Neuronal stem cell (in vitro differentiated cells): ENCODE measurements around the gene ZNF280A.

Experiments
- DNase-seq: peaks from one replicate; pipeline ENCODE4 v3.0.0-alpha.2; 2013; ENCODE audit warnings: low spot score
- H2AFZ ChIP-seq: one replicate; pipeline ENCODE4 v1.6.1; 2013; ENCODE audit warnings: mild to moderate bottlenecking, low read length, inconsistent platforms
- H2AK5ac ChIP-seq: 2 replicates; pipeline ENCODE4 v1.6.1; 2013; ENCODE audit warnings: low read depth, mild to moderate bottlenecking, inconsistent platforms, low read length, moderate library complexity, mixed read lengths
- H2BK120ac ChIP-seq: 2 replicates; pipeline ENCODE4 v1.6.1; 2013; ENCODE audit warnings: low read depth, mild to moderate bottlenecking, inconsistent platforms, low read length, moderate library complexity, mixed read lengths
- H2BK12ac ChIP-seq: one replicate; pipeline ENCODE4 v1.6.1; 2013; ENCODE audit warnings: low read length, inconsistent platforms
- H2BK15ac ChIP-seq: 2 replicates; pipeline ENCODE4 v1.6.1; 2013; ENCODE audit warnings: mild to moderate bottlenecking, low read length, inconsistent platforms, mixed read lengths
- H2BK5ac ChIP-seq: one replicate; pipeline ENCODE4 v1.6.1; 2013; ENCODE audit warnings: inconsistent platforms, mild to moderate bottlenecking, low read length, moderate library complexity
- H3K14ac ChIP-seq: one replicate; pipeline ENCODE4 v1.6.1; 2013; ENCODE audit warnings: low read length, inconsistent platforms
- H3K18ac ChIP-seq: 2 replicates; pipeline ENCODE4 v1.6.1; 2013; ENCODE audit warnings: low read length, inconsistent platforms
- H3K23ac ChIP-seq: 2 replicates; pipeline ENCODE4 v1.6.1; 2013; ENCODE audit warnings: low read depth, mild to moderate bottlenecking, mixed read lengths, low read length, inconsistent platforms; ENCODE audit not compliant: poor library complexity
- H3K27ac ChIP-seq: replicated peaks from 3 replicates; pipeline ENCODE4 v1.5.1; 2013; ENCODE audit warnings: low read length, inconsistent platforms
- H3K27me3 ChIP-seq, 3 experiments: 2 replicates each; pipeline ENCODE4 v1.6.1; 2013; ENCODE audit warnings: low read length in 3 of 3, mild to moderate bottlenecking in 2 of 3, inconsistent platforms in 1 of 3, low read depth in 1 of 3, mixed read lengths in 1 of 3, moderate library complexity in 1 of 3; ENCODE audit not compliant: control insufficient read depth in 3 of 3, insufficient read depth in 3 of 3
- H3K36me3 ChIP-seq, 2 donors: replicated peaks in 1 of 2; 2 replicates each; pipeline ENCODE4 v1.6.1; 2013; ENCODE audit warnings: low read length in 2 of 2; ENCODE audit not compliant: control insufficient read depth in 2 of 2, insufficient read depth in 2 of 2
- H3K4ac ChIP-seq: 2 replicates; pipeline ENCODE4 v1.6.1; 2013; ENCODE audit warnings: inconsistent platforms, mild to moderate bottlenecking, low read length, moderate library complexity
- H3K4me1 ChIP-seq, 2 donors: 1 replicate in 1 of 2; 2 replicates in 1 of 2; pipeline ENCODE4 v1.6.1; 2013; ENCODE audit warnings: low read length in 2 of 2, low read depth in 1 of 2; ENCODE audit not compliant: control insufficient read depth in 2 of 2, insufficient read depth in 1 of 2
- H3K4me2 ChIP-seq: one replicate; pipeline ENCODE4 v1.6.1; 2013; ENCODE audit warnings: mild to moderate bottlenecking, low read length, inconsistent platforms; ENCODE audit not compliant: insufficient read depth, poor library complexity, severe bottlenecking
- H3K4me3 ChIP-seq, 2 donors: 2 replicates each; pipeline ENCODE4 v1.5.1; 2013; ENCODE audit warnings: low read length in 2 of 2, mild to moderate bottlenecking in 2 of 2, inconsistent platforms in 1 of 2, moderate library complexity in 1 of 2
- H3K79me1 ChIP-seq: one replicate; pipeline ENCODE4 v1.6.1; 2013; ENCODE audit warnings: low read depth, mild to moderate bottlenecking, inconsistent platforms, low read length, moderate library complexity
- H3K9ac ChIP-seq: one replicate; pipeline ENCODE4 v1.6.1; 2013; ENCODE audit warnings: mild to moderate bottlenecking, low read depth, low read length, inconsistent platforms; ENCODE audit not compliant: poor library complexity
- H3K9me3 ChIP-seq, 2 donors: replicated peaks in 1 of 2; 2 replicates each; pipeline versions ENCODE3 to v1.6.1; 2013; ENCODE audit warnings: low read length in 2 of 2, mild to moderate bottlenecking in 2 of 2, inconsistent platforms in 1 of 2, low read depth in 1 of 2, mixed read lengths in 1 of 2, moderate library complexity in 1 of 2; ENCODE audit not compliant: control insufficient read depth in 2 of 2, insufficient read depth in 1 of 2
- H4K8ac ChIP-seq: one replicate; pipeline ENCODE4 v1.6.1; 2013; ENCODE audit warnings: low read depth, mild to moderate bottlenecking, inconsistent platforms, low read length, moderate library complexity
- H4K91ac ChIP-seq: one replicate; pipeline ENCODE4 v1.6.1; 2013; ENCODE audit warnings: low read length, low read depth, mild to moderate bottlenecking, inconsistent platforms; ENCODE audit not compliant: poor library complexity
- WGBS, 2 donors: extraction: QIAGEN DNeasy Blood & Tissue Kit; methylation state at CpG; one replicate each; pipeline ENCODE4 v1.1.7; 2013; ENCODE audit warnings: missing lambda C conversion rate in 2 of 2, mixed read lengths in 1 of 2; ENCODE audit not compliant: insufficient read length in 2 of 2, insufficient replicate concordance in 1 of 2; ENCODE audit errors: extremely low coverage in 2 of 2; 5-methylcytosine and 5-hydroxymethylcytosine counted together

The ZNF280A gene

DNA sequence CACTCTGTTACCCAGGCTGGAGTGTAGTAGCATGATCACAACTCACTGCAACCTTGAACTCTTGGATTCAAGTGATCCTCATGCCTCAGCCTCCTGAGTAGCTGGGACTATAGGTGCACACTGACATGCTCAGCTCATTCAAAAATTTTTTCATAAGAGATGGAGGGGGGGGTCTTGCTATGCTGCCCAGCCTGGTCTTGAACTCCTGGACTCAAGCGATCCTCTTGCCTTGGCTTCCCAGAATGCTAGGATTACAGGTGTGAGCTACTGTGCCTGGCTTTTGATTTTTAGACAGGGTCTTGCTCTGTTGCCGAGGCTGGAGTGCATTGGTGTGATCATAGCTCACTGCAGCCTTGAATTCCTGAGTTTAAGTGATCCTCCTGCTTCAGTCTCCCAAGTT is 25.0 kb upstream of the ZNF280A start:
- H2BK15ac ChIP-seq, result no peak overlapping the region
- H2BK120ac ChIP-seq, result no peak overlapping the region
- H3K27ac ChIP-seq, result no peak overlapping the region
- H3K9ac ChIP-seq, result no peak overlapping the region
- no peak overlapping the region for H2AFZ ChIP-seq
- no peak overlapping the region for H3K4me2 ChIP-seq
- H3K4ac ChIP-seq, result no peak overlapping the region
- no peak overlapping the region for H4K91ac ChIP-seq
- no CpG with 5 or more reads among the region's 2 CpGs for WGBS, 2 donors
- no peaks in the 10 kb centered on the region for H3K4me1 ChIP-seq
- no peak overlapping the region for H4K8ac ChIP-seq
- no peak overlapping the region for H3K14ac ChIP-seq
- H3K9me3 ChIP-seq, result no peaks in the 10 kb centered on the region
- H2BK12ac ChIP-seq, result no peak overlapping the region
- no peaks in the 10 kb centered on the region for H3K36me3 ChIP-seq
- DNase-seq, result no peak
- no peak overlapping the region for H2BK5ac ChIP-seq
- H3K27me3 ChIP-seq, result peaks cover 0 to 38% (median 0%) of the 10 kb centered on the region in 3 experiments
- no peak overlapping the region for H3K18ac ChIP-seq
- no peak overlapping the region for H3K23ac ChIP-seq
- no peak overlapping the region for H2AK5ac ChIP-seq
- no peaks in the 10 kb centered on the region for H3K79me1 ChIP-seq
- H3K4me3 ChIP-seq, result no peak overlapping the region

DNA sequence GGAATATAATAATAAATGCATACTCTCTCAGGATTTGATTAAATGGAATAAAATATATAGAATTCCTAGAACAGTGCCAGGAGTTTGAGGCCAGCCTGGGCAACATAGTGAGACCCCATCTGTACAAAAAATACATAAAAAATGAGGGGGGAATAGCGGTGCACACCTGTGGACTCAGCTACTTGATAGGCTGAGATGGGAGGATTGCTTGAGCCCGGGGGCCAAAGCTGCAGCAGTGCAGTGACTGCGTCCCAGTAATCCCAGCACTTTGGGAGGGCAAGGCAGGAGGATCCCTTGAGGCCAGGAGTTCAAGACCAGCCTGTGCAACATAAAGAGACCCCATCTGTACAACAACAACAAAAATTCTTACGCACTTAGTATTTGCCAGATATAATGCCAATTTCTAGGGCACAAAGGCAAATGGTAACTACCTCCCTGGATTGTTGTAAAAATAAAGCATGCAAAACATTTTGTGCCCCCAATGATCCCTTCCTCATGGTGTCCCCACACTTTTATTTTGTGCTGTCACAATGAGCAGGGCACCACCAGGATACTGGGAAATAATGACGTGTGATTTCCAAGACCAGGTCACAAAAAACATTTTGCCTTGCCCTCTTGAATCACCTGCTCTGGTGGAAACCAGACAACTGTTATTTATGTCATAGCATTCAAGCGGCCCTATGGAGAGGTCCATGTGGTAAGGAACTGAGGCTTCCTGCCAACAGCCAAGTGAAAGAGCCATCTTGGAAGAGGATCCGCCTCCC is 18.3 kb upstream of the ZNF280A start:
- Histone ChIP-seq H3K18ac (no peak overlapping the region), H3K9ac (no peak overlapping the region), H3K4ac (no peak overlapping the region), H3K79me1 (no peaks in the 10 kb centered on the region), H3K9me3 (peaks cover 0 to 2% of the 10 kb centered on the region in 2 donors), H2AK5ac (no peak overlapping the region), H2BK12ac (no peak overlapping the region), H2BK120ac (no peak overlapping the region), H3K4me2 (no peak overlapping the region), H4K8ac (no peak overlapping the region), H3K27ac (no peak overlapping the region), H2AFZ (no peak overlapping the region), H3K36me3 (no peaks in the 10 kb centered on the region), H3K27me3 (peaks cover 0 to 6% (median 0%) of the 10 kb centered on the region in 3 experiments), H2BK5ac (no peak overlapping the region), H3K4me3 (no peak overlapping the region), H4K91ac (no peak overlapping the region), H2BK15ac (no peak overlapping the region), H3K4me1 (no peaks in the 10 kb centered on the region), H3K23ac (no peak overlapping the region), H3K14ac (no peak overlapping the region)
- DNase-seq, result no peak
- no CpG with 5 or more reads among the region's 7 CpGs for WGBS, 2 donors

DNA sequence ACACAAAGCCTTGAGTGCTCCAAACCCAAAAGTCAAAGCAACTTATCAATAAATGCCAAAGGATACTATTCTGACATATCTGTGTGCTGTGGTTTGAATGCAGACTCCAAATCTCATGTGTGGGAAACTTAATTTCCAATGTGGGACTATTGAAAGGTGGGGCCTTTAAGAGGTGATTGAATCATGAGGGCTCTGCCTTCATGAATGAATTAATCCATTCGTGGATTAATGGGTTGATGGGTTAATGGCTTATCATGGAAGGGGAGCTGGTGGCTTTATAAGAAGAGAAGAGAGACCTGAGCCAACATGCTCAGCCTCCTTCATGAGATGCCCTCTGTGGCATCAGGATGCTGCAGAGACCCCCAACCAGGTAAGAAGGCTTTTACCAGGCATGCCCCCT is 16.8 kb upstream of the ZNF280A start:
- Histone ChIP-seq H2BK12ac (no peak overlapping the region), H3K9me3 (peaks cover 0 to 2% of the 10 kb centered on the region in 2 donors), H4K8ac (no peak overlapping the region), H2AFZ (no peak overlapping the region), H2AK5ac (no peak overlapping the region), H3K9ac (no peak overlapping the region), H3K18ac (no peak overlapping the region), H2BK5ac (no peak overlapping the region), H2BK120ac (no peak overlapping the region), H2BK15ac (no peak overlapping the region), H3K27me3 (peaks cover 0 to under 1% (median 0%) of the 10 kb centered on the region in 3 experiments), H3K36me3 (no peaks in the 10 kb centered on the region), H3K4me2 (no peak overlapping the region), H3K4me3 (no peak overlapping the region), H3K79me1 (no peaks in the 10 kb centered on the region), H3K27ac (no peak overlapping the region), H3K23ac (no peak overlapping the region), H3K4me1 (no peaks in the 10 kb centered on the region), H4K91ac (no peak overlapping the region), H3K14ac (peak overlapping the region; percentile 21), H3K4ac (no peak overlapping the region)
- no peak for DNase-seq
- WGBS, 2 donors, result no CpG with 5 or more reads among the region's 1 CpG

DNA sequence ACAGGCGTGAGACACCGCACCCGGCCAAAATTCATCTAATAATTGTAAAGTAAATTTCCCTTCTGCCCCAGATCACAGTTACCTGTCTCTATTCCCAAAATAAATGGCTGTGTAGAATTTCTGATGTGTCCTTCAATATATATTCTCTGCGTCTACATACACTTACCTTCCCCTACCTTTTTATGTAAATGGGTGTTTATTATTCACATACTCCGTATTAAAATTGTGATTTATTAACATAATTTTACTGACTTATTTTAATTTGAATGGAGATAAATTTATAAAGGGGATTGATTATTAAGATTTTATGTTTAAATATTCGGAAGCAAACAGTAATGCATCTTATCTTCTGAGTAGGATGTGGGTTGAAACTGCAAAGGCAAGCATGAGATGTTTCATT is 16.4 kb upstream of the ZNF280A start:
- 100% methylated on average over 1 of the region's 6 CpGs for WGBS, 2 donors
- H3K9me3 ChIP-seq, result peaks cover 0 to 2% of the 10 kb centered on the region in 2 donors
- no peak overlapping the region for H3K23ac ChIP-seq
- H2BK5ac ChIP-seq, result no peak overlapping the region
- H4K8ac ChIP-seq, result no peak overlapping the region
- H3K18ac ChIP-seq, result no peak overlapping the region
- H3K36me3 ChIP-seq, result no peaks in the 10 kb centered on the region
- no peak overlapping the region for H2AFZ ChIP-seq
- no peak overlapping the region for H2BK120ac ChIP-seq
- no peak overlapping the region for H3K27ac ChIP-seq
- no peak overlapping the region for H2AK5ac ChIP-seq
- no peak overlapping the region for H3K9ac ChIP-seq
- no peaks in the 10 kb centered on the region for H3K4me1 ChIP-seq
- H4K91ac ChIP-seq, result no peak overlapping the region
- no peak overlapping the region for H3K4ac ChIP-seq
- no peak overlapping the region for H2BK15ac ChIP-seq
- no peaks in the 10 kb centered on the region for H3K27me3 ChIP-seq
- no peak overlapping the region for H3K4me2 ChIP-seq
- no peak overlapping the region for H3K14ac ChIP-seq
- DNase-seq, result no peak
- H3K4me3 ChIP-seq, result no peak overlapping the region
- no peak overlapping the region for H2BK12ac ChIP-seq
- H3K79me1 ChIP-seq, result no peaks in the 10 kb centered on the region
